Measurements from ENCODE around the gene PIEZO1. TPM values are rescaled to one million over a fixed set of nuclear protein-coding genes. Genes with fewer than 3 reads are reported as not detected.

The PIEZO1 gene
- total and polyA plus RNA-seq, 9 of the 15 experiments (the other 6 are each of a cell fraction or from before 2014, with no cell fraction given) = 3.6 to 432 (median 131) TPM

DNA sequence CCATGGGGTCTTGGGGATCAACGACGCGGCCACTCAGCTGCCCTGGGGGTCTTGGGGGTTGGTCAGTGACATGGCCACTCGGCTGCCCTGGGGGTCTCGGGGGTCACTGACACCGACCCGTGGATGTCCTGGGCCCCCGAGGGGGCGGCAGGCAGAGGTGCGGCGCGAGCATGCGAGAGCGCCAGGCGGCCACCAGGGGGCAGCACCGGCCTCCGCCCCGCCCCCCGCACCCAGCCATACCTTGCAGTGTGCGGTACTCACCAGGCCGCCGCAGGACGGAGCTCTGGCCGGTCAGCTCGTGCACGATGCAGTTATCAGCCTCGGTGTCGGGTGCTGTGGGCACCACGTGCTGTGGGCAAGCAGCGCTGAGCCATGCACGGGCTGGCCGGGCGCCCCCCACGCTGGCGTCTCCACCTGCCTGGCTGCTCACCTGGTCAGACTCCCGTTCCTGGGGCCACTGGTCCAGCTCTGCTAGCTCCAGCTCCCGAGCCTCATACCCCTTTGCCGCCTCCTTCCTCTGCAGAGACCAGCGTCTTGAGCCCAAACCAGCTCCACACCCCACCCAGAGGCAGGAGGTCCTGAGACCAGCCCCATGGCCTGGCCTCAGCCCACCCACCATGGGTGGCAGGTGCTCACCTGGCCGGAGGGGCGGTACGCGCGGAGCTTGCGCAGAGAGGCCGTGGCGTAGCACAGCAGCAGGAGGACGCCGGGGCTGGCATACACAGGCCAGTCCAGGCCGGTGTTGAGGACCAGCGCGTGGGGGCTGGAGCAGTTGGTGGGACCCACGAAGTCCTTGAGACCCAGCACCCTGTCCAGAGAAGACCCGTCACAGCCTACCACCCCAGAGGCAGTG lies 47.5 kb downstream of the PIEZO1 start:
- Histone ChIP-seq H3K27me3 (ENCODE audit: control insufficient read depth in 2 of 2, insufficient read depth in 2 of 2, low read length in 2 of 2) (no peaks in the 10 kb centered on the region), H3K79me2 (ENCODE audit: control insufficient read depth, insufficient read depth, low read length) (peaks cover 7% of the 10 kb centered on the region; the same call in 2 of the 3 replicates), H3K9ac (ENCODE audit: insufficient read depth in 1 of 2, low read depth in 2 of 2, low read length in 2 of 2) (peak overlapping the region in 1 of 2 experiments; percentile 74; a peak in 2 of 4 replicates), H3K4me2 (ENCODE audit: insufficient read depth, low read length) (no peak overlapping the region), H3K4me1 (replicated peaks in 1 of 2; ENCODE audit: control insufficient read depth in 2 of 2, insufficient read depth in 2 of 2, low read length in 2 of 2) (peaks cover 0 to 94% of the 10 kb centered on the region in 2 experiments; a peak in 3 of 5 replicates), H3K27ac (ENCODE audit: extremely low read depth, low read depth, low read length) (no peak overlapping the region), H3K4me3 (no peak overlapping the region), H3K9me1 (ENCODE audit: control insufficient read depth, insufficient read depth, low read length) (no peaks in the 10 kb centered on the region), H3K36me3 (ENCODE audit: control insufficient read depth, insufficient read depth, low read length) (peaks cover 99% of the 10 kb centered on the region), H2AFZ (ENCODE audit: low read depth, low read length) (no peak overlapping the region), H3K9me3 (replicated peaks; ENCODE audit: control insufficient read depth, insufficient read depth, low read depth, low read length) (no peaks in the 10 kb centered on the region), H4K20me1 (replicated peaks; ENCODE audit: control insufficient read depth, insufficient read depth, low read length) (peaks cover 13% of the 10 kb centered on the region)
- peak; percentile 97 for FAIRE-seq
- no TSS peak for BruUV-seq (replicated peaks)
- peak; percentile 97 for ATAC-seq
- 37% methylated on average over 41 of the region's 54 CpGs for WGBS (ENCODE audit: insufficient coverage, low coverage, missing lambda C conversion rate)
- in situ Hi-C loops (cut with MboI) (no loop called here), intact Hi-C loops (cut with micrococcal nuclease) (loop anchor here (2.0 kb wide), 1 partner anchor 47 kb away; the partner anchor contains the start of gene PIEZO1)
- ChIA-PET POLR2A (interaction anchor here (0.6 to 1.7 kb wide), 17 partner anchors 9 to 155 kb away, joined by 3 to 17 read pairs (median 5); partner anchors contain the start of gene PIEZO1), CTCF (ENCODE audit: low intra/inter-chr PET ratio) (interaction anchor here (0.6 to 3.1 kb wide), 16 partner anchors 14 to 430 kb away, joined by 3 to 51 read pairs (median 4); partner anchors contain the start of genes APRT and PIEZO1)
- peak; percentile 92 to 97 (median 93) for DNase-seq (ENCODE audit: extremely low read depth in 1 of 4, low spot score in 3 of 4)
- no peak for TF ChIP-seq ZNF561 (CRISPR knock-in tag; conservative IDR thresholded peaks at IDR 0.05)
- TF ChIP-seq RHOXF2B (CRISPR knock-in tag; conservative IDR thresholded peaks at IDR 0.05) = no peak
- TF ChIP-seq RBM17 (IDR thresholded peaks at IDR 0.05; ENCODE audit: borderline replicate concordance, low read depth, low read length) = no peak
- TF ChIP-seq, protein P1, sequence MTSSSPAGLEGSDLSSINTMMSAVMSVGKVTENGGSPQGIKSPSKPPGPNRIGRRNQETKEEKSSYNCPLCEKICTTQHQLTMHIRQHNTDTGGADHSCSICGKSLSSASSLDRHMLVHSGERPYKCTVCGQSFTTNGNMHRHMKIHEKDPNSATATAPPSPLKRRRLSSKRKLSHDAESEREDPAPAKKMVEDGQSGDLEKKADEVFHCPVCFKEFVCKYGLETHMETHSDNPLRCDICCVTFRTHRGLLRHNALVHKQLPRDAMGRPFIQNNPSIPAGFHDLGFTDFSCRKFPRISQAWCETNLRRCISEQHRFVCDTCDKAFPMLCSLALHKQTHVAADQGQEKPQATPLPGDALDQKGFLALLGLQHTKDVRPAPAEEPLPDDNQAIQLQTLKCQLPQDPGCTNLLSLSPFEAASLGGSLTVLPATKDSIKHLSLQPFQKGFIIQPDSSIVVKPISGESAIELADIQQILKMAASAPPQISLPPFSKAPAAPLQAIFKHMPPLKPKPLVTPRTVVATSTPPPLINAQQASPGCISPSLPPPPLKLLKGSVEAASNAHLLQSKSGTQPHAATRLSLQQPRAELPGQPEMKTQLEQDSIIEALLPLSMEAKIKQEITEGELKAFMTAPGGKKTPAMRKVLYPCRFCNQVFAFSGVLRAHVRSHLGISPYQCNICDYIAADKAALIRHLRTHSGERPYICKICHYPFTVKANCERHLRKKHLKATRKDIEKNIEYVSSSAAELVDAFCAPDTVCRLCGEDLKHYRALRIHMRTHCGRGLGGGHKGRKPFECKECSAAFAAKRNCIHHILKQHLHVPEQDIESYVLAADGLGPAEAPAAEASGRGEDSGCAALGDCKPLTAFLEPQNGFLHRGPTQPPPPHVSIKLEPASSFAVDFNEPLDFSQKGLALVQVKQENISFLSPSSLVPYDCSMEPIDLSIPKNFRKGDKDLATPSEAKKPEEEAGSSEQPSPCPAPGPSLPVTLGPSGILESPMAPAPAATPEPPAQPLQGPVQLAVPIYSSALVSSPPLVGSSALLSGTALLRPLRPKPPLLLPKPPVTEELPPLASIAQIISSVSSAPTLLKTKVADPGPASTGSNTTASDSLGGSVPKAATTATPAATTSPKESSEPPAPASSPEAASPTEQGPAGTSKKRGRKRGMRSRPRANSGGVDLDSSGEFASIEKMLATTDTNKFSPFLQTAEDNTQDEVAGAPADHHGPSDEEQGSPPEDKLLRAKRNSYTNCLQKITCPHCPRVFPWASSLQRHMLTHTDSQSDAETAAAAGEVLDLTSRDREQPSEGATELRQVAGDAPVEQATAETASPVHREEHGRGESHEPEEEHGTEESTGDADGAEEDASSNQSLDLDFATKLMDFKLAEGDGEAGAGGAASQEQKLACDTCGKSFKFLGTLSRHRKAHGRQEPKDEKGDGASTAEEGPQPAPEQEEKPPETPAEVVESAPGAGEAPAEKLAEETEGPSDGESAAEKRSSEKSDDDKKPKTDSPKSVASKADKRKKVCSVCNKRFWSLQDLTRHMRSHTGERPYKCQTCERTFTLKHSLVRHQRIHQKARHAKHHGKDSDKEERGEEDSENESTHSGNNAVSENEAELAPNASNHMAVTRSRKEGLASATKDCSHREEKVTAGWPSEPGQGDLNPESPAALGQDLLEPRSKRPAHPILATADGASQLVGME (CRISPR knock-in tag; IDR thresholded peaks at IDR 0.05) = no peak
- no peak for TF ChIP-seq POLR2H (tag; IDR thresholded peaks at IDR 0.05; ENCODE audit: low read depth)
- no peak for TF ChIP-seq ZBED1 (IDR thresholded peaks at IDR 0.05)
- no peak for TF ChIP-seq EHMT2 (IDR thresholded peaks at IDR 0.05)
- no peak for TF ChIP-seq ZKSCAN8 (CRISPR knock-in tag; IDR thresholded peaks at IDR 0.05)
- TF ChIP-seq KAT7 (CRISPR knock-in tag; IDR thresholded peaks at IDR 0.05; ENCODE audit: borderline replicate concordance) = peak; percentile 77; the same call in 1 of the 2 replicates
- no peak for TF ChIP-seq ZNF232 (CRISPR knock-in tag; IDR thresholded peaks at IDR 0.05)
- peak; percentile 71; the same call in 1 of the 2 replicates for TF ChIP-seq KLF16 (IDR thresholded peaks at IDR 0.05)
- TF ChIP-seq ATF7 (IDR thresholded peaks at IDR 0.05) = peak; percentile 68
- TF ChIP-seq XRCC4 (IDR thresholded peaks at IDR 0.05; ENCODE audit: extremely low read depth, insufficient read depth, insufficient read length) = no peak
- TF ChIP-seq, protein P2, sequence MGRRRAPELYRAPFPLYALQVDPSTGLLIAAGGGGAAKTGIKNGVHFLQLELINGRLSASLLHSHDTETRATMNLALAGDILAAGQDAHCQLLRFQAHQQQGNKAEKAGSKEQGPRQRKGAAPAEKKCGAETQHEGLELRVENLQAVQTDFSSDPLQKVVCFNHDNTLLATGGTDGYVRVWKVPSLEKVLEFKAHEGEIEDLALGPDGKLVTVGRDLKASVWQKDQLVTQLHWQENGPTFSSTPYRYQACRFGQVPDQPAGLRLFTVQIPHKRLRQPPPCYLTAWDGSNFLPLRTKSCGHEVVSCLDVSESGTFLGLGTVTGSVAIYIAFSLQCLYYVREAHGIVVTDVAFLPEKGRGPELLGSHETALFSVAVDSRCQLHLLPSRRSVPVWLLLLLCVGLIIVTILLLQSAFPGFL (CRISPR knock-in tag; IDR thresholded peaks at IDR 0.05) = no peak
- no peak for TF ChIP-seq NR3C1 (CRISPR knock-in tag; IDR thresholded peaks at IDR 0.05)
- no peak for TF ChIP-seq DDX20 (tag; IDR thresholded peaks at IDR 0.05; ENCODE audit: low read depth)
